ENCODE results near the gene ZBTB20. TPM values are rescaled to one million over a fixed set of nuclear protein-coding genes. Genes with fewer than 3 reads are reported as not detected.
A peak's percentile ranks its signal among the peaks of the same experiment; 100 is the strongest.

The ZBTB20 gene
- total RNA-seq, 3 donors from 2014 or later (not counting 1 experiment from before 2014, with no cell fraction given): 52.7 to 58.3 (median 55.9) TPM

- Mint-ChIP-seq H3K4me1 (no peaks in the 10 kb centered on the region), H3K27ac (no peak overlapping the region), H3K9me3 (no peaks in the 10 kb centered on the region), H3K27me3 (ENCODE audit: low read depth in 2 of 2) (no peaks in the 10 kb centered on the region), H3K36me3 (no peaks in the 10 kb centered on the region), H3K4me3 (no peak overlapping the region)
- Histone ChIP-seq H3K27me3 (ENCODE audit: control insufficient read depth, insufficient read depth, low read length) (no peaks in the 10 kb centered on the region), H3K4me3 (ENCODE audit: low read length) (no peak overlapping the region), H3K36me3 (ENCODE audit: control insufficient read depth, insufficient read depth, low read length) (no peaks in the 10 kb centered on the region), H3K9me3 (ENCODE audit: control insufficient read depth, insufficient read depth, low read length) (no peaks in the 10 kb centered on the region), H3K4me1 (ENCODE audit: control insufficient read depth, insufficient read depth, low read length) (no peaks in the 10 kb centered on the region), H3K27ac (ENCODE audit: low read length) (no peak overlapping the region)
- WGBS (ENCODE audit: insufficient coverage): 96% methylated on average over 2 of the region's 2 CpGs
- TF ChIP-seq, protein P1, sequence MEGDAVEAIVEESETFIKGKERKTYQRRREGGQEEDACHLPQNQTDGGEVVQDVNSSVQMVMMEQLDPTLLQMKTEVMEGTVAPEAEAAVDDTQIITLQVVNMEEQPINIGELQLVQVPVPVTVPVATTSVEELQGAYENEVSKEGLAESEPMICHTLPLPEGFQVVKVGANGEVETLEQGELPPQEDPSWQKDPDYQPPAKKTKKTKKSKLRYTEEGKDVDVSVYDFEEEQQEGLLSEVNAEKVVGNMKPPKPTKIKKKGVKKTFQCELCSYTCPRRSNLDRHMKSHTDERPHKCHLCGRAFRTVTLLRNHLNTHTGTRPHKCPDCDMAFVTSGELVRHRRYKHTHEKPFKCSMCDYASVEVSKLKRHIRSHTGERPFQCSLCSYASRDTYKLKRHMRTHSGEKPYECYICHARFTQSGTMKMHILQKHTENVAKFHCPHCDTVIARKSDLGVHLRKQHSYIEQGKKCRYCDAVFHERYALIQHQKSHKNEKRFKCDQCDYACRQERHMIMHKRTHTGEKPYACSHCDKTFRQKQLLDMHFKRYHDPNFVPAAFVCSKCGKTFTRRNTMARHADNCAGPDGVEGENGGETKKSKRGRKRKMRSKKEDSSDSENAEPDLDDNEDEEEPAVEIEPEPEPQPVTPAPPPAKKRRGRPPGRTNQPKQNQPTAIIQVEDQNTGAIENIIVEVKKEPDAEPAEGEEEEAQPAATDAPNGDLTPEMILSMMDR (IDR thresholded peaks at IDR 0.05): no peak
- intact Hi-C loops (cut with micrococcal nuclease): no loop called here
- DNase-seq: no peak
- ATAC-seq: no peak
Measured at GRCh38 chr3:114432310-114432709, 714.8 kb downstream of the ZBTB20 start.

DNA sequence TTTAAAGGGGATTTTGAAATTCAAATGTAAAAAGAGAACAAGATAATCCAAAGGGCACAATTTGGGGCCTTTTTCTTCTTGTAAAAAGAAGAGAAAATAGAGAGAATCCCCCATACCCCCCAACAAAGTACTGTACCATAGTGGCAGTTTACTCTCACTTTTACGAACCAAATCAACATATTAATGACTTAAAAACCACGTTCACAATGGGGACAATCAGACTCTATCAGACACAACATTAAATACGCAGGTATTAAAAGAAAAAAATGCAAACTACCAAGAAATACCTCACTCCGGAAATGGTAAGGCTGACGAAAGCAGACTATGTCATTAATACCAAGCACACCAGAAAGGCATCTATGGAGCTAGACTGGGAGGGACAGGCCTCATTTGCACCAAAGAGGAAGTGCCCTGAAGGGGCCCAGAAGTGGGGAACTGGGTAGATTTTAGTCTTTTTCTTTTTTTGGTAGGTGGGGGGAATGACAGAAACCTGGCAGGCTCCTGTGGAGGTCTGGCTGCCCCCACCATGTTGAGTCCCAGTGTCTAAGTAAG is 719.0 kb downstream of the ZBTB20 start:
- no peaks in the 10 kb centered on the region for H3K4me1 Mint-ChIP-seq
- ATAC-seq (no peak), DNase-seq (no peak)
- peaks cover 0 to 2% of the 10 kb centered on the region in 2 donors for H3K27me3 Mint-ChIP-seq (ENCODE audit: low read depth in 2 of 2)
- H3K9me3 Mint-ChIP-seq: no peaks in the 10 kb centered on the region
- H3K36me3 Mint-ChIP-seq: no peaks in the 10 kb centered on the region
- Histone ChIP-seq H3K36me3 (ENCODE audit: control insufficient read depth, insufficient read depth, low read length) (no peaks in the 10 kb centered on the region), H3K27ac (ENCODE audit: low read length) (peak overlapping the region; percentile 69), H3K9me3 (ENCODE audit: control insufficient read depth, insufficient read depth, low read length) (no peaks in the 10 kb centered on the region), H3K4me1 (ENCODE audit: control insufficient read depth, insufficient read depth, low read length) (no peaks in the 10 kb centered on the region), H3K4me3 (ENCODE audit: low read length) (no peak overlapping the region), H3K27me3 (ENCODE audit: control insufficient read depth, insufficient read depth, low read length) (no peaks in the 10 kb centered on the region)
- TF ChIP-seq, protein P1 (IDR thresholded peaks at IDR 0.05): no peak
- 86% methylated on average over 4 of the region's 5 CpGs for WGBS (ENCODE audit: insufficient coverage)
- intact Hi-C loops (cut with micrococcal nuclease): no loop called here
- no peak overlapping the region for H3K27ac Mint-ChIP-seq
- H3K4me3 Mint-ChIP-seq: no peak overlapping the region

DNA sequence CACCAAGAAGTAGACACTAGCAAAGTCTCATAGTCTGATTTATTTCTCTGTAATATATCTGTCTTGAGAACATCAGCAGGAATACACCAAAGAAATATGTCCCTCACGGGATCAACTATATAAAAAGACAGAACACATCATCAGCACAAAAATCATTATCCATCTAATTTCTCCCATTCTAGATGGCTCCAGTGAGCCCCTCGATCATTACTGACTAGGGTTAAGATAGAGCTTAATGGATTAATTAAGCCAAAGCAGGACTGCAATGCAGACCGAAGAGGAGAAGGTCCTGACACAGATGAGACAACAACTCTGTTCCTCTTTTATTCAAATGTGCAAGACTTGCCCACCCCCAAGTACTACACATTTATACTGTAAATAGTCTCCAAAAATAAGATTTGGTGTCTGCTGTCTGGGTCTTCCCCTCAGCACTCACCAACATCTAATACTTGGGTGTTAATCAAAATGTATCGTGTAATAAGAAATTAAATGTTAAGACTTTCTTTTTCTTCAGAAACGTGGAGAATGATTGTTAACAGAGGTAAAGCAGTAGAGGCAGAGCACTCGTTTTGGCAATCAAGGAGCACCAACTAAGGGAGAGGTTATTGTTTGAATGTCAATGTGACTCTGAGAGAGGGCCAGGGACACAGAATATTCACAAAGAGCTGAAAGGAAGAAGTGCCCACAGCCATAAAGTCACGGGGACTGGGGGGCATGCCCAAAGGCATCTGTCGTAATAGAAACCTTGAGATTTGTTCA is 719.6 kb downstream of the ZBTB20 start:
- TF ChIP-seq, protein P1 (IDR thresholded peaks at IDR 0.05): no peak

More for the DNA sequence above, 719.6 kb downstream of the ZBTB20 start:
- Histone ChIP-seq H3K27me3 (ENCODE audit: control insufficient read depth, insufficient read depth, low read length) (no peaks in the 10 kb centered on the region), H3K4me1 (ENCODE audit: control insufficient read depth, insufficient read depth, low read length) (no peaks in the 10 kb centered on the region), H3K27ac (ENCODE audit: low read length) (peak overlapping the region; percentile 69), H3K4me3 (ENCODE audit: low read length) (no peak overlapping the region), H3K36me3 (ENCODE audit: control insufficient read depth, insufficient read depth, low read length) (no peaks in the 10 kb centered on the region), H3K9me3 (ENCODE audit: control insufficient read depth, insufficient read depth, low read length) (no peaks in the 10 kb centered on the region)
- Mint-ChIP-seq H3K4me1 (no peaks in the 10 kb centered on the region), H3K27ac (no peak overlapping the region), H3K9me3 (no peaks in the 10 kb centered on the region), H3K27me3 (ENCODE audit: low read depth in 2 of 2) (peaks cover 0 to 2% of the 10 kb centered on the region in 2 donors), H3K4me3 (no peak overlapping the region), H3K36me3 (no peaks in the 10 kb centered on the region)
- DNase-seq (no peak), ATAC-seq (no peak)
- 86% methylated on average over 8 of the region's 8 CpGs for WGBS (ENCODE audit: insufficient coverage)
- intact Hi-C loops (cut with micrococcal nuclease): no loop called here
